Mucosa of rectum (tissue), 2 donors: Measurements from ENCODE around the gene SEMA4D.

Experiments used
- H3K27ac ChIP-seq, 2 donors: one replicate each; pipeline ENCODE4 v1.7.0; 2013; ENCODE audit warnings: inconsistent platforms in 2 of 2, low read depth in 2 of 2, low read length in 2 of 2
- H3K27me3 ChIP-seq, 2 donors: one replicate each; pipeline ENCODE4 v1.7.0; 2013; ENCODE audit warnings: low read length in 2 of 2; ENCODE audit not compliant: control insufficient read depth in 2 of 2, insufficient read depth in 2 of 2
- H3K36me3 ChIP-seq, 2 donors: one replicate each; pipeline ENCODE4 v1.7.0; 2013; ENCODE audit warnings: low read length in 2 of 2; ENCODE audit not compliant: control insufficient read depth in 2 of 2, insufficient read depth in 2 of 2
- H3K4me1 ChIP-seq, 2 donors: one replicate each; pipeline ENCODE4 v1.7.0; 2013; ENCODE audit warnings: low read length in 2 of 2, mild to moderate bottlenecking in 1 of 2; ENCODE audit not compliant: control insufficient read depth in 2 of 2, insufficient read depth in 2 of 2
- H3K4me3 ChIP-seq, 2 donors: one replicate each; pipeline ENCODE4 v1.7.0; 2013; ENCODE audit warnings: low read length in 2 of 2
- H3K9ac ChIP-seq, 2 donors: one replicate each; pipeline ENCODE4 v1.7.0; 2013; ENCODE audit warnings: low read length in 2 of 2, low read depth in 1 of 2, mild to moderate bottlenecking in 1 of 2
- H3K9me3 ChIP-seq, 2 donors: one replicate each; pipeline ENCODE4 v1.7.0; 2013; ENCODE audit warnings: low read length in 2 of 2; ENCODE audit not compliant: control insufficient read depth in 2 of 2
- donor health status: healthy.
- donor health status: Normal muscosa, but diverticular disease.

SEMA4D gene

GRCh38 chr9:89366711-89367110 lies 131.2 kb downstream of the SEMA4D start:
- Histone ChIP-seq H3K9ac (no peak overlapping the region), H3K4me1 (no peaks in the 10 kb centered on the region), H3K36me3 (peaks cover 5 to 8% of the 10 kb centered on the region in 2 donors), H3K27ac (no peak overlapping the region), H3K27me3 (no peaks in the 10 kb centered on the region), H3K9me3 (no peaks in the 10 kb centered on the region), H3K4me3 (no peak overlapping the region)

DNA sequence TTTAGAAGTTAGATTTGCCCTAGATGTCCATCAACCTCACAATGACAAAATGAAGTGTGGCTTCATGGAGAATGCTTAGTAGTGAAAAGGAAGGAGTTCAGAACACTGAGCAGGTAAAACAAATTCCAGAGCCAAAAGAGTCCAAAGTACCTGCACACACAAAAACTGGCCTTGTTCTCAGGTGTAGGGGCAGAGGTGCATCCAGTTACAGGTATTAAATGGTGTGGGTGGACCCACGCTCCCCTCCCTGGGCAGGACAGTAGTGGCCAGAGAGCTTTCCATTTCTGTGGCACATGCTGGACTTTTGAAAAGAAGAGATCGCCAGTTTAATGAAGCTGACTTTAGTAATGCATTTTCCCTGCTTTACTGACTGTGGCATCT lies 132.4 kb downstream of the SEMA4D start:
- no peaks in the 10 kb centered on the region for H3K27me3 ChIP-seq
- H3K9ac ChIP-seq = no peak overlapping the region
- no peak overlapping the region for H3K27ac ChIP-seq
- H3K36me3 ChIP-seq = peaks cover 16 to 19% of the 10 kb centered on the region in 2 donors
- H3K4me3 ChIP-seq = no peak overlapping the region
- H3K4me1 ChIP-seq = no peaks in the 10 kb centered on the region
- no peaks in the 10 kb centered on the region for H3K9me3 ChIP-seq

GRCh38 chr9:89364666-89365531 lies 133.0 kb downstream of the SEMA4D start:
- Histone ChIP-seq H3K27me3 (no peaks in the 10 kb centered on the region), H3K4me3 (no peak overlapping the region), H3K9ac (no peak overlapping the region), H3K4me1 (no peaks in the 10 kb centered on the region), H3K9me3 (no peaks in the 10 kb centered on the region), H3K36me3 (peaks cover 21 to 26% of the 10 kb centered on the region in 2 donors), H3K27ac (no peak overlapping the region)

- H3K9me3 ChIP-seq = no peaks in the 10 kb centered on the region
- H3K4me3 ChIP-seq = no peak overlapping the region
- no peak overlapping the region for H3K9ac ChIP-seq
- no peak overlapping the region for H3K27ac ChIP-seq
- H3K4me1 ChIP-seq = no peaks in the 10 kb centered on the region
- peaks cover 26 to 30% of the 10 kb centered on the region in 2 donors for H3K36me3 ChIP-seq
- no peaks in the 10 kb centered on the region for H3K27me3 ChIP-seq
Measured at GRCh38 chr9:89363921-89364665, 133.8 kb downstream of the SEMA4D start.

- Histone ChIP-seq H3K27me3 (no peaks in the 10 kb centered on the region), H3K27ac (no peak overlapping the region), H3K9me3 (no peaks in the 10 kb centered on the region), H3K4me1 (no peaks in the 10 kb centered on the region), H3K36me3 (peaks cover 34 to 38% of the 10 kb centered on the region in 2 donors), H3K4me3 (no peak overlapping the region), H3K9ac (no peak overlapping the region)
Measured at GRCh38 chr9:89363311-89363670, 134.6 kb downstream of the SEMA4D start.

GRCh38 chr9:89362647-89363310 lies 135.1 kb downstream of the SEMA4D start:
- no peaks in the 10 kb centered on the region for H3K4me1 ChIP-seq
- H3K36me3 ChIP-seq = peaks cover 39 to 43% of the 10 kb centered on the region in 2 donors
- H3K27ac ChIP-seq = no peak overlapping the region
- no peak overlapping the region for H3K9ac ChIP-seq
- no peak overlapping the region for H3K4me3 ChIP-seq
- H3K27me3 ChIP-seq = no peaks in the 10 kb centered on the region
- H3K9me3 ChIP-seq = no peaks in the 10 kb centered on the region

GRCh38 chr9:89361816-89362646 lies 135.9 kb downstream of the SEMA4D start:
- Histone ChIP-seq H3K36me3 (peaks cover 46 to 50% of the 10 kb centered on the region in 2 donors), H3K27ac (no peak overlapping the region), H3K9ac (no peak overlapping the region), H3K4me1 (no peaks in the 10 kb centered on the region), H3K4me3 (no peak overlapping the region), H3K27me3 (no peaks in the 10 kb centered on the region), H3K9me3 (no peaks in the 10 kb centered on the region)

GRCh38 chr9:89361031-89361430 lies 136.9 kb downstream of the SEMA4D start:
- no peaks in the 10 kb centered on the region for H3K27me3 ChIP-seq
- no peak overlapping the region for H3K9ac ChIP-seq
- no peak overlapping the region for H3K4me3 ChIP-seq
- H3K9me3 ChIP-seq = no peaks in the 10 kb centered on the region
- H3K36me3 ChIP-seq = peaks cover 54 to 60% of the 10 kb centered on the region in 2 donors
- H3K27ac ChIP-seq = no peak overlapping the region
- H3K4me1 ChIP-seq = no peaks in the 10 kb centered on the region

DNA sequence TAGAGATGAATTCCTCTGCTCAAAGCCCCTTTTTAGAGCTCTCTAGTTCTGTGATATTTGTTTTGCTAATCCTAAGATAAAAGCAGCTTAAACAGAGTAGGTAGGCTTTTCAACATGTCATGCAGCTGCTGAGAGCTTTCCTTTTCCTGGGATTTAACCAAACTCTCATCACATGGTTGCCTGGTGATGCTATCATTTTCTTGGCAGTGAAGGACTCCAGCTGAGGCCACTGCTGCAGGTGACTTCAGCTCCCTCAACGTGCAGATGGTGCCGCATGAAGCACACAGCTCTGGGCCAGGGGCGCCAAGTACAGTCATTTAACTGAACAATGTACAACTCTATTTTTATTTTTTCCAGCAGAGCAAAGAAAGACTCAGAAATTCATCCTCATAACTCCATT lies 137.4 kb downstream of the SEMA4D start:
- no peaks in the 10 kb centered on the region for H3K27me3 ChIP-seq
- H3K4me1 ChIP-seq = no peaks in the 10 kb centered on the region
- H3K36me3 ChIP-seq = peaks cover 59 to 66% of the 10 kb centered on the region in 2 donors
- no peaks in the 10 kb centered on the region for H3K9me3 ChIP-seq
- no peak overlapping the region for H3K27ac ChIP-seq
- H3K9ac ChIP-seq = no peak overlapping the region
- no peak overlapping the region for H3K4me3 ChIP-seq
